ENCODE measurements around the gene VPS45.

The VPS45 gene

GRCh38 chr1:150060260-150060659, 7.3 kb upstream of the VPS45 start:
- H3K27me3 Mint-ChIP-seq, result no peaks in the 10 kb centered on the region
- DNase-seq, result no peak
- ATAC-seq (replicated peaks), result no peak
- no peaks in the 10 kb centered on the region for H3K36me3 Mint-ChIP-seq (ENCODE audit: insufficient read depth)
- H3K9me3 Mint-ChIP-seq, result no peaks in the 10 kb centered on the region
- H3K4me1 Mint-ChIP-seq (ENCODE audit: low read depth in 2 of 2), result no peaks in the 10 kb centered on the region
- no peak overlapping the region for H3K27ac Mint-ChIP-seq
- H3K4me3 Mint-ChIP-seq, result no peak overlapping the region

GRCh38 chr1:150061632-150062101, 5.9 kb upstream of the VPS45 start:
- Mint-ChIP-seq H3K36me3 (ENCODE audit: insufficient read depth) (no peaks in the 10 kb centered on the region), H3K4me1 (ENCODE audit: low read depth in 2 of 2) (peaks cover 1 to 2% of the 10 kb centered on the region in 2 donors), H3K4me3 (no peak overlapping the region), H3K9me3 (no peaks in the 10 kb centered on the region), H3K27ac (no peak overlapping the region), H3K27me3 (no peaks in the 10 kb centered on the region)
- ATAC-seq (replicated peaks) (no peak), DNase-seq (no peak)

- DNase-seq (no peak), ATAC-seq (replicated peaks) (no peak)
- Mint-ChIP-seq H3K27me3 (no peaks in the 10 kb centered on the region), H3K4me1 (ENCODE audit: low read depth in 2 of 2) (peaks cover 3 to 4% of the 10 kb centered on the region in 2 donors), H3K36me3 (ENCODE audit: insufficient read depth) (no peaks in the 10 kb centered on the region), H3K4me3 (no peak overlapping the region), H3K27ac (no peak overlapping the region), H3K9me3 (no peaks in the 10 kb centered on the region)
These were observed 5.5 kb upstream of the VPS45 start for GRCh38 chr1:150062113-150062512.

GRCh38 chr1:150065184-150065871, 2.2 kb upstream of the VPS45 start:
- Mint-ChIP-seq H3K4me1 (ENCODE audit: low read depth in 2 of 2) (peaks cover 10 to 19% of the 10 kb centered on the region in 2 donors), H3K36me3 (ENCODE audit: insufficient read depth) (no peaks in the 10 kb centered on the region), H3K4me3 (no peak overlapping the region), H3K27ac (no peak overlapping the region), H3K9me3 (no peaks in the 10 kb centered on the region), H3K27me3 (no peaks in the 10 kb centered on the region)
- DNase-seq (no peak), ATAC-seq (replicated peaks) (no peak)

- Mint-ChIP-seq H3K36me3 (ENCODE audit: insufficient read depth) (peaks cover 3% of the 10 kb centered on the region), H3K27ac (peak overlapping the region; percentile 93 to 94), H3K27me3 (no peaks in the 10 kb centered on the region), H3K9me3 (no peaks in the 10 kb centered on the region), H3K4me1 (ENCODE audit: low read depth in 2 of 2) (peaks cover 10 to 19% of the 10 kb centered on the region in 2 donors), H3K4me3 (peak overlapping the region; percentile 95)
- ATAC-seq (replicated peaks) (no peak), DNase-seq (no peak)
These were observed 1.2 kb upstream of the VPS45 start for GRCh38 chr1:150066328-150066727.

GRCh38 chr1:150066838-150067183, 765 bp upstream of the VPS45 start:
- Mint-ChIP-seq H3K36me3 (ENCODE audit: insufficient read depth) (peaks cover 4% of the 10 kb centered on the region), H3K4me3 (peak overlapping the region; percentile 95), H3K27ac (peak overlapping the region; percentile 93 to 94), H3K4me1 (ENCODE audit: low read depth in 2 of 2) (peaks cover 10 to 19% of the 10 kb centered on the region in 2 donors), H3K27me3 (no peaks in the 10 kb centered on the region), H3K9me3 (no peaks in the 10 kb centered on the region)
- DNase-seq (peak in 2 of 3 experiments; percentile 2 to 11), ATAC-seq (replicated peaks) (peak; percentile 18)

GRCh38 chr1:150068109-150068435, 496 bp downstream of the VPS45 start:
- no peak for ATAC-seq (replicated peaks)
- Mint-ChIP-seq H3K4me3 (peak overlapping the region; percentile 95), H3K36me3 (ENCODE audit: insufficient read depth) (peaks cover 16% of the 10 kb centered on the region), H3K9me3 (no peaks in the 10 kb centered on the region), H3K27me3 (no peaks in the 10 kb centered on the region), H3K27ac (peak overlapping the region; percentile 93 to 94), H3K4me1 (ENCODE audit: low read depth in 2 of 2) (peaks cover 10 to 19% of the 10 kb centered on the region in 2 donors)
- no peak for DNase-seq

GRCh38 chr1:150069923-150070322, 2.3 kb downstream of the VPS45 start:
- Mint-ChIP-seq H3K9me3 (no peaks in the 10 kb centered on the region), H3K4me3 (no peak overlapping the region), H3K36me3 (ENCODE audit: insufficient read depth) (peaks cover 21% of the 10 kb centered on the region), H3K27me3 (no peaks in the 10 kb centered on the region), H3K27ac (no peak overlapping the region), H3K4me1 (ENCODE audit: low read depth in 2 of 2) (peaks cover 10 to 19% of the 10 kb centered on the region in 2 donors)
- no peak for ATAC-seq (replicated peaks)
- DNase-seq, result no peak

- Mint-ChIP-seq H3K9me3 (no peaks in the 10 kb centered on the region), H3K27me3 (no peaks in the 10 kb centered on the region), H3K27ac (no peak overlapping the region), H3K4me3 (no peak overlapping the region), H3K36me3 (ENCODE audit: insufficient read depth) (peaks cover 24% of the 10 kb centered on the region), H3K4me1 (ENCODE audit: low read depth in 2 of 2) (peaks cover 6 to 8% of the 10 kb centered on the region in 2 donors)
- ATAC-seq (replicated peaks), result peak; percentile 79
- no peak for DNase-seq
These were observed 5.4 kb downstream of the VPS45 start for GRCh38 chr1:150072959-150073358.

GRCh38 chr1:150073516-150073915, 5.9 kb downstream of the VPS45 start:
- peaks cover 2 to 5% of the 10 kb centered on the region in 2 donors for H3K4me1 Mint-ChIP-seq (ENCODE audit: low read depth in 2 of 2)
- H3K27ac Mint-ChIP-seq, result peak overlapping the region in 1 of 2 donors; percentile 25
- peaks cover 29% of the 10 kb centered on the region for H3K36me3 Mint-ChIP-seq (ENCODE audit: insufficient read depth)

GRCh38 chr1:150076066-150076465, 8.5 kb downstream of the VPS45 start:
- Mint-ChIP-seq H3K4me1 (ENCODE audit: low read depth in 2 of 2) (no peaks in the 10 kb centered on the region), H3K27ac (peak overlapping the region; percentile 64 to 81), H3K9me3 (no peaks in the 10 kb centered on the region), H3K4me3 (no peak overlapping the region), H3K27me3 (no peaks in the 10 kb centered on the region), H3K36me3 (ENCODE audit: insufficient read depth) (peaks cover 42% of the 10 kb centered on the region)
- no peak for ATAC-seq (replicated peaks)
- DNase-seq, result no peak

More at GRCh38 chr1:150073516-150073915, 5.9 kb downstream of the VPS45 start:
- no peak for DNase-seq
- Mint-ChIP-seq H3K27me3 (no peaks in the 10 kb centered on the region), H3K9me3 (no peaks in the 10 kb centered on the region), H3K4me3 (no peak overlapping the region)
- ATAC-seq (replicated peaks), result no peak

GRCh38 chr1:150076985-150077384, 9.4 kb downstream of the VPS45 start:
- DNase-seq (no peak), ATAC-seq (replicated peaks) (no peak)
- Mint-ChIP-seq H3K9me3 (no peaks in the 10 kb centered on the region), H3K27me3 (no peaks in the 10 kb centered on the region), H3K36me3 (ENCODE audit: insufficient read depth) (peaks cover 43% of the 10 kb centered on the region), H3K27ac (no peak overlapping the region), H3K4me3 (no peak overlapping the region), H3K4me1 (ENCODE audit: low read depth in 2 of 2) (no peaks in the 10 kb centered on the region)

- no peak overlapping the region for H3K27ac Mint-ChIP-seq
- ATAC-seq (replicated peaks), result no peak
- H3K27me3 Mint-ChIP-seq, result no peaks in the 10 kb centered on the region
- H3K36me3 Mint-ChIP-seq (ENCODE audit: insufficient read depth), result peaks cover 32% of the 10 kb centered on the region
- DNase-seq, result no peak
- H3K4me3 Mint-ChIP-seq, result no peak overlapping the region
- H3K4me1 Mint-ChIP-seq (ENCODE audit: low read depth in 2 of 2), result peaks cover 0 to 2% of the 10 kb centered on the region in 2 donors
- no peaks in the 10 kb centered on the region for H3K9me3 Mint-ChIP-seq
These were observed 13.2 kb downstream of the VPS45 start for GRCh38 chr1:150080784-150081183.

GRCh38 chr1:150082494-150082893, 14.9 kb downstream of the VPS45 start:
- Mint-ChIP-seq H3K4me1 (ENCODE audit: low read depth in 2 of 2) (peaks cover 2 to 3% of the 10 kb centered on the region in 2 donors), H3K27ac (no peak overlapping the region), H3K4me3 (no peak overlapping the region), H3K9me3 (no peaks in the 10 kb centered on the region), H3K27me3 (no peaks in the 10 kb centered on the region), H3K36me3 (ENCODE audit: insufficient read depth) (peaks cover 31% of the 10 kb centered on the region)
- no peak for ATAC-seq (replicated peaks)
- DNase-seq, result no peak
